ENCODE data around the gene HAP1.

The HAP1 gene

GRCh38 chr17:41763327-41763726 lies 28.9 kb upstream of the HAP1 start:
- in situ Hi-C loops (cut with HindIII; ENCODE audit: low sequenced_read_pairs) = no loop called here

DNA sequence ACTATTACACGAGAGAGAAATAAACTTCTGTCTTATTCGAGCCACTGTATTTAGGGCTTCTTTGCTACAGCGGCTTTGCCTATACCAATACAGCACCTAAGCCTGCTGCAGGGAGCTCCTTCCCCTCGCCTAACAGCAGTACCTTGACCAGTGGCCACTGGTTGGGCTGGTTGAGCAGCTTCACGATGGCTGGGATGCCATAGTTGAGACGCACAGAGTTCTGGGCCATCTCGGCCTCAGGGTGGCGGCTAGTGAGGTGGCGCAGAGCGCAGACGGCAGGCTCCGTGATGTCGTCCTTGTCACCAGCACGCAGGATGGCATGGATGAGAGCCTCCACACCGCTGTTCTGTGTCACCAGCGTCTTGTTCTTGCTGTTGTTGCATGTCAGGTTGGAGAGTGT lies 28.4 kb upstream of the HAP1 start:
- in situ Hi-C loops (cut with HindIII; ENCODE audit: low sequenced_read_pairs) = no loop called here

GRCh38 chr17:41762391-41762790 lies 27.9 kb upstream of the HAP1 start:
- in situ Hi-C loops (cut with HindIII; ENCODE audit: low sequenced_read_pairs) = no loop called here

DNA sequence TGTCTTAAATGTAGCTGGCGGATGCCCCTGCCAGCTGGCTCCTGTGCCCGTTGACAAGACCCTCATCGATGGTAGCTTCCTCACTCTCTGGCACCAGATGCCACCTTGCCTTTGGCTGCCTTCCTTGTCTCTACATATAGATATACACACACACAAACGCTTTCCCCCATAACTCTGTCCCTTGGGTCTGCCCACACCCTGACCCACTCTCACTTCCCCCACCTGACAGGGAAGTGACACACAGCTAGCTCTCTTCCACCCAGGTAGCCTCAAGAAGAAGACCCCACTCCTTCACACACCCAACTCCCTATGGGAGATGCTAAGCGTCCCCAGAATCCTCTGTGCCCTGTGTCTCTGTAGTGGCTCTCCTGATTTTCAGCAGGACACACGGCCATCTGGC lies 26.4 kb upstream of the HAP1 start:
- in situ Hi-C loops (cut with HindIII; ENCODE audit: low sequenced_read_pairs) = no loop called here

- in situ Hi-C loops (cut with HindIII; ENCODE audit: low sequenced_read_pairs) = no loop called here
Observed at GRCh38 chr17:41758601-41759000, 24.2 kb upstream of the HAP1 start.

DNA sequence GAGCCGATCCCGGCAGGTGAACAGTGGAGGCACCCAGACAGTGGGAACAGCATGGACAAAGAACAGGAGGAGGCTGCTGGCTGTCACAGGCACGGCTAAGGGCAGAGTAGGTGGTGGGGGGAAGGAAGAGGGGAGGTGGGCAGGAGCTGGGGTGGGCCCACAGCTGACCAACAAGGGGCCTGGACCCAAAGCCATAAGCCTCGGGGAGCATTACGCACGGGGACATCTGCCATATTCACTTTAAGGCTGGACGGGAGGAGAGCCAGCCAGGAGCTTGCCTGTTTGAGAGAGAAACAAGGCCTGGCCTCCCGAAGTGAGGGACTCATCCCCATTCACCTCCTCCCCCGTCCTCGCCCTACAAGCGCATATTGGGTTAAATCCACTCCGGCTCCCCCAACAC lies 19.6 kb upstream of the HAP1 start:
- in situ Hi-C loops (cut with HindIII; ENCODE audit: low sequenced_read_pairs) = no loop called here

GRCh38 chr17:41751288-41751687 lies 16.8 kb upstream of the HAP1 start:
- in situ Hi-C loops (cut with HindIII; ENCODE audit: low sequenced_read_pairs) = no loop called here

GRCh38 chr17:41750862-41751261 lies 16.4 kb upstream of the HAP1 start:
- in situ Hi-C loops (cut with HindIII; ENCODE audit: low sequenced_read_pairs) = no loop called here

GRCh38 chr17:41748275-41748674 lies 13.8 kb upstream of the HAP1 start:
- in situ Hi-C loops (cut with HindIII; ENCODE audit: low sequenced_read_pairs) = no loop called here

DNA sequence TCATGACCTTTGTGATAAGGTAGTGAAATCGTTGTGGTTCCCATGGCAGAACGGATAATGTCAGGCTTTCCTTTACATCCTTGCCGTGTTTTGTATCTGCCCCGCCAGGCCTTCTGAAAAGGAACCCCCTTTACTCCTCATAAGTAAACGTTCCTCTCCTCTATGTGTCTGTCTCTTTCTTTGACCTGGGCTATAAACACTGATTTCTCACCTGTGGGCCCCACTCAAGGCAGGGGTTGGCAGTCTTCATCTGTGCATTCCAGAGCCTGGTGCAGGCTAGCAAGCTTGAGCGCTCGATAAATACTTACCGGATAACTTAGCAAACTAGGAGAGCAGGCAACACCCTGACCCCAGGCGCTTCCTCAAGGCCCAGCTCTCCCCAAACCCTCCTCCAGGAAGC lies 7.3 kb upstream of the HAP1 start:
- in situ Hi-C loops (cut with HindIII; ENCODE audit: low sequenced_read_pairs) = no loop called here

- in situ Hi-C loops (cut with HindIII; ENCODE audit: low sequenced_read_pairs) = no loop called here
Observed at GRCh38 chr17:41740506-41740905, 6.1 kb upstream of the HAP1 start.

- in situ Hi-C loops (cut with HindIII; ENCODE audit: low sequenced_read_pairs) = no loop called here
Observed at GRCh38 chr17:41739661-41740352, 5.4 kb upstream of the HAP1 start.

DNA sequence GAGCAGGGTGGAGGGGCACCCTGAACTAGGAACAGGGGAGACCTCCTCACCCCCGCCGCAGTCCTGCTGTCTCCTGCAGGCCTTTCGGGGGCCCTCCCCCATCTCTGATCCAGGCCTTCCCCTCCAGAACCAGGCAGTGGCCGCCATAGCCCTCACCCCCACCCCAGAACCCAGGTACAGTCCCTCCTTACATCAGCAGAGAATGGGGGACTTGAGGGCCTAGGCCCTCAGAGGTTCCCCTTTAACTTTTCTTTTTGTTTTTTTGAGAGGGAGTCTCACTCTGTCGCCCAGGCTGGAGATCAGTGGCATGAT lies 4.3 kb upstream of the HAP1 start:
- in situ Hi-C loops (cut with HindIII; ENCODE audit: low sequenced_read_pairs) = no loop called here

GRCh38 chr17:41738077-41738800 lies 3.8 kb upstream of the HAP1 start:
- in situ Hi-C loops (cut with HindIII; ENCODE audit: low sequenced_read_pairs) = no loop called here

GRCh38 chr17:41737680-41738023 lies 3.2 kb upstream of the HAP1 start:
- in situ Hi-C loops (cut with HindIII; ENCODE audit: low sequenced_read_pairs) = no loop called here

DNA sequence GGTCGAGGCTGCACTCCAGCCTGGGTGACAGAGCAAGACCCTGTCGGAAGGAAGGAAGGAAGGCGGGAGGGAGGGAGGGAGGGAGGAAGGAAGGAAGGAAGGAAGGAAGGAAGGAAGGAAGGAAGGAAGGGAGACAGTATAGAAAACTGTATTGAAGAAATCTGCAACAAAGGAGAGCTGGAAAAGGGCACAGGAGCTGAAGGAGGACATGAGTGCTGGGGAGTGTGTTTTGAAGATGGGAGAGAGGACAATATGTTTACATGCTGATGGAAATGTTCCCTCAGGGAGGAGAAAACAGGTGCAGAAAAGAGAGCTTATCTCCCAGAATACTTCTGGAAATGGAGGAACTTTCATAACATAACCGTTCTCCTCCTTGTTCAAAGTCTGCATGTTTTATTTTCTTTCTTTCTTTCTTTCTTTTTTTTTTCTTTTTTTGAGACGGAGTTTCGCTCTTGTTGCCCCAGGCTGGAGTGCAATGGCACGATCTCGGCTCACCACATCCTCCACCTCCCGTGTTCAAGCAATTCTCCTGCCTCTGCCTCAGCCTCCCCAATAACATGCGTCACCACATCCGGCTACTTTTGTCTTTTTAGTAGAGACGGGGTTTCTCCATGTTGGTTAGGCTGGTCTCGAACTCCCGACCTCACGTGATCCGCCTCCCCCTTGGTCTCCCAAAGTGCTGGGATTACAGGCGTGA lies 2.7 kb upstream of the HAP1 start:
- in situ Hi-C loops (cut with HindIII; ENCODE audit: low sequenced_read_pairs) = no loop called here

DNA sequence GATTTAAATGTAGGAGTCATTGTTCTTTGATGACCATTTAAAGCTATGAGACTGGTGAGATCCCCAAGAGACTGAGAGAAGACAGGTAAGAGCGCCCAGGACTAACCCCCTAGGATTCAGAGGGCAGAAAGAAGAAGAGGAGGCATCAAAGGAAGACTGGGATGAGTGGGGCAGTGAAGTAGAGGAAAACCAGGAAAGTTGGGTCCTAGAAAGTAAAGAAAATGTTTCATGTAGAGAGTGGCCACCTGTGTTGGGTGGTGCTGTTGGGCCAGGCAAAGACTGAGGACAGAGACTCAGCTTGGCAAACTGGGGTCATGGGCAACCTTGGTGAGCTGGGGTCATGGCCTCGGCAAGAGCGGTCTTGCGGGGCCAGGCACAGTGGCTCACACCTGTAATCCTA lies 1.3 kb upstream of the HAP1 start:
- in situ Hi-C loops (cut with HindIII; ENCODE audit: low sequenced_read_pairs) = no loop called here

DNA sequence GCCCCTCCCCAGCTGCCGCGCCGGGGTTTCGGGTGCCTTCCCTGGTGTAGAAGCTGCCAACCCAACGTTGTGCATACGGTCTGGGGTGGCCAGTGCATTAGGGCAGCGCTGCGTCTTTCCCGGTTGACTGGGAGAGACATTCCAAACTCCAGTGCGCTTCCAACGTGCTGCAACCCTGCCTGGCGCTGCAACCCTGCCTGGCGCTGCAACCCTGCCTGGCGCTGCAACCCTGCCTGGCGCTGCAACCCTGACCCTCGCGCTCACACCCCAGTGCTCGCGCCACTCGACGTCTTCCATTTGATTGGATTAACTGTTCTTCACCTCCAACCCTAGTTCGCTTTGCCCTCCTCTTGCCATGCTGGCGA lies 488 bp upstream of the HAP1 start:
- in situ Hi-C loops (cut with HindIII; ENCODE audit: low sequenced_read_pairs) = no loop called here

DNA sequence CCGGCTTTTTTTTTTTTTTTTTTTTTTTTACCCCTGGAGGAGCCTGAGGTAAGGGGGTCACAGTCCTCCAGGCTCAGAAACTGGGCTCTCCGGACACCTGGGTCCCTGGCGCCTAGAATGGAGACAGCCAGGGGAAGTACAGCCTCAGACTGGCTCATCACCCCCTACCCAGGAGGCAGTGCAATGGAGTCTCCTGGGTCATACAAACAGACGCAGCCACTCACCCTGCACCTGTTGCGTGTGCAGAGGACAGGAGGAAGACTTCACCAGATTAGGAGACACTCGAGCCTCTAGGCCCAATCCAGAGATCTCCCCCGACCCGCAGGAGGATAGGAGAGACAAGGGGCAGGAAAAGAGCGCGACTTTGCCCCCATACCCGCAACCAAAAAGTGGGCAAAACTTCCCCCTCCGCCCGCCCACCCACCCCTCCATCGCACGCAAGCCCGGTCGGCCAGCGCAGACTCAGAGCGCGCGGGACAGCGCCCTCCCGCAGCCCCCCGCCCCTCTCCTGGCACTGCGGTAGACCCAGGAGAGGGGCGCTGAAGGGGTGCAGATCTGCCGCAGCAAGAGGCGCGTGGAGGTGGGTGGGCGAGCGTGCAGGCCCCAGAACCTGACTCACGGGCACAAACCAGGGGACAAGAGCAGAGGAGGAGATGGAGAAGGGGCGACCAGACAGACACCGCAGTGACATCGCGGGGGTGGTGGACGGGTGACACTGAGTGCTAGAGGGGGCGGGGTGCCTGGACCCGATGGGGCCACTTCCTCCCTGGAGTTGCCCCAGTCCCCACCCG lies 900 bp downstream of the HAP1 start:
- in situ Hi-C loops (cut with HindIII; ENCODE audit: low sequenced_read_pairs) = no loop called here

- in situ Hi-C loops (cut with HindIII; ENCODE audit: low sequenced_read_pairs) = no loop called here
Observed at GRCh38 chr17:41731836-41732235, 2.6 kb downstream of the HAP1 start.

- in situ Hi-C loops (cut with HindIII; ENCODE audit: low sequenced_read_pairs) = no loop called here
Observed at GRCh38 chr17:41730479-41730878, 4.0 kb downstream of the HAP1 start.

GRCh38 chr17:41728056-41728455 lies 6.4 kb downstream of the HAP1 start:
- in situ Hi-C loops (cut with HindIII; ENCODE audit: low sequenced_read_pairs) = loop anchor here (10.0 kb wide), 1 partner anchor 77 kb away; no protein-coding TSS in a partner anchor

All from DLD1 (cell line).